Endothelial cell of umbilical vein (primary cell): ENCODE results near the gene AFAP1L2. TPM values are rescaled to one million over a fixed set of nuclear protein-coding genes. Genes with fewer than 3 reads are reported as not detected.

Experiments
- BruUV-seq: library from RNA; stranded (reverse); fragments of 400-500 nt; replicated peaks from 2 replicates; lab custom pipeline; 2021; lab: Mats Ljungman, UMichigan
- CTCF ChIA-PET: fragments of 300-600, 350-600 bp; sonication (Branson Sonifier 250); formaldehyde crosslinking; loops from one replicate; lab custom pipeline; 2021; ENCODE audit warnings: antibody characterized with exemption, inconsistent platforms; lab: Charles Lee
- POLR2A ChIA-PET: fragments of 300-600, 350-600 bp; sonication (Branson Sonifier 250); formaldehyde crosslinking; loops from one replicate; lab custom pipeline; 2021; ENCODE audit warnings: antibody characterized with exemption, inconsistent platforms; lab: Charles Lee
- DNase-seq: peaks from one replicate; pipeline ENCODE4 v3.0.0-alpha.2; 2011; ENCODE audit warnings: low read depth, low spot score
- FAIRE-seq: peaks from 2 replicates; lab custom pipeline; 2011; peaks lifted over from hg19 to GRCh38; lab: Jason Lieb, UNC
- H2AFZ ChIP-seq: 2 replicates; pipeline ENCODE4 v1.6.0; 2012; ENCODE audit warnings: low read depth, low read length, control low read depth, inconsistent platforms
- H3K27ac ChIP-seq: 2 replicates; pipeline ENCODE4 v1.5.1; 2011; ENCODE audit warnings: low read depth, mild to moderate bottlenecking, control low read depth, low read length, moderate library complexity; ENCODE audit not compliant: insufficient read depth
- H3K27me3 ChIP-seq, 2 experiments: 2 replicates each; pipeline versions ENCODE4 v1.6.0 to v1.6.1; 2011; ENCODE audit warnings: low read length in 2 of 2, mixed read lengths in 1 of 2; ENCODE audit not compliant: control insufficient read depth in 2 of 2, insufficient read depth in 2 of 2
- H3K36me3 ChIP-seq, 2 experiments: 2 replicates in 1 of 2; 3 replicates in 1 of 2; pipeline ENCODE4 v1.5.1; 2011; ENCODE audit warnings: low read length in 2 of 2, mild to moderate bottlenecking in 1 of 2, moderate library complexity in 1 of 2; ENCODE audit not compliant: control insufficient read depth in 2 of 2, insufficient read depth in 2 of 2; ENCODE audit errors: extremely low read depth in 1 of 2
- H3K4me1 ChIP-seq: 3 replicates; pipeline ENCODE4 v1.5.1; 2011; ENCODE audit warnings: mild to moderate bottlenecking, low read length; ENCODE audit not compliant: control insufficient read depth, insufficient read depth; ENCODE audit errors: extremely low read depth
- H3K4me2 ChIP-seq: 2 replicates; pipeline ENCODE4 v1.6.1; 2011; ENCODE audit warnings: low read length, control low read depth, mixed read lengths; ENCODE audit not compliant: insufficient read depth
- H3K4me3 ChIP-seq, 3 experiments: fragments of 200-600 bp in 1 of 3; sonication (generic), shearing (Covaris generic) in 1 of 3; replicated peaks in 1 of 3; 2 replicates each; pipeline ENCODE4 v1.5.1; 2011 to 2016; ENCODE audit warnings: control low read depth in 3 of 3, low read length in 3 of 3, mild to moderate bottlenecking in 2 of 3, inconsistent platforms in 1 of 3, low read depth in 1 of 3, moderate library complexity in 1 of 3; ENCODE audit not compliant: insufficient read depth in 1 of 3
- H3K79me2 ChIP-seq: 2 replicates; pipeline ENCODE4 v1.6.0; 2012; ENCODE audit warnings: low read length, inconsistent platforms; ENCODE audit not compliant: control insufficient read depth, insufficient read depth
- H3K9ac ChIP-seq: replicated peaks from 2 replicates; pipeline ENCODE3; 2011; ENCODE audit warnings: low read length, control low read depth; ENCODE audit not compliant: insufficient read depth; ENCODE audit errors: extremely low read depth
- H3K9me1 ChIP-seq: replicated peaks from 3 replicates; pipeline ENCODE4 v1.6.0; 2011; ENCODE audit warnings: mild to moderate bottlenecking, low read length; ENCODE audit not compliant: control insufficient read depth, insufficient read depth; ENCODE audit errors: extremely low read depth
- H3K9me3 ChIP-seq: replicated peaks from 2 replicates; pipeline ENCODE4 v1.5.1; 2012; ENCODE audit warnings: low read length, inconsistent platforms; ENCODE audit not compliant: control insufficient read depth, insufficient read depth
- H4K20me1 ChIP-seq: replicated peaks from 2 replicates; pipeline ENCODE3; 2011; ENCODE audit warnings: mild to moderate bottlenecking, low read length; ENCODE audit not compliant: control insufficient read depth, insufficient read depth; ENCODE audit errors: extremely low read depth
- EZH2 ChIP-seq: IDR thresholded peaks from 2 replicates; pipeline ENCODE4 v1.6.1; 2012; ENCODE audit warnings: borderline replicate concordance, low read depth, mild to moderate bottlenecking, moderate library complexity, low read length, inconsistent platforms; ENCODE audit not compliant: severe bottlenecking
- FOS ChIP-seq: IDR thresholded peaks from 2 replicates; pipeline ENCODE4 v1.6.1; 2011; ENCODE audit warnings: mild to moderate bottlenecking, low read length, moderate library complexity, borderline replicate concordance; ENCODE audit not compliant: insufficient read depth
- GATA2 ChIP-seq: IDR thresholded peaks from 2 replicates; pipeline ENCODE4 v1.7.0; 2011; ENCODE audit warnings: low read depth, mild to moderate bottlenecking, moderate library complexity, mixed read lengths, low read length; ENCODE audit not compliant: insufficient read length, insufficient read depth
- JUN ChIP-seq: IDR thresholded peaks from 2 replicates; pipeline ENCODE4 v1.6.1; 2011; ENCODE audit warnings: borderline replicate concordance, low read depth; ENCODE audit not compliant: insufficient read length, insufficient read depth
- MYC ChIP-seq: IDR thresholded peaks from one replicate; pipeline ENCODE4 v1.6.1; 2011; ENCODE audit warnings: mild to moderate bottlenecking, low read depth, low read length
- POLR2A ChIP-seq: IDR thresholded peaks from 2 replicates; pipeline ENCODE4 v1.6.1; 2012; ENCODE audit warnings: low read depth, mild to moderate bottlenecking, control low read depth, low read length
- POLR2AphosphoS5 ChIP-seq: IDR thresholded peaks from 2 replicates; pipeline ENCODE4 v1.6.1; 2012; ENCODE audit warnings: low read depth, mild to moderate bottlenecking, control low read depth, low read length, moderate library complexity; ENCODE audit not compliant: insufficient read depth
- dilution Hi-C: fragments of 300-500 bp; cut with MboI; formaldehyde crosslinking; loops from one replicate; pipeline ENCODE4 v1.15.0; 2019; ENCODE audit warnings: low sequenced_read_pairs; ENCODE audit not compliant: extremely low pct_ligation_motif_present
- intact Hi-C: fragments of 100-400 bp; cut with micrococcal nuclease; formaldehyde crosslinking; loops from one replicate; pipeline ENCODE4 v1.10.0; 2022
- polyA plus RNA-seq, 4 experiments: library from polyadenylated mRNA; depleted of rRNA in 3 of 4; stranded (reverse) in 3 of 4; unstranded in 1 of 4; fragments of >200 nt; gene quantifications; 2 replicates each; pipeline versions ENCODE4 v1.2.1 to v1.2.3, GENCODE V29; 2011 to 2012; ENCODE audit warnings: missing spikeins in 1 of 4
- total RNA-seq: library from RNA; stranded (reverse); gene quantifications from 2 replicates; pipeline ENCODE4 v1.2.3, GENCODE V29; 2021
- TF ChIP-seq, protein P1 (sequence below): IDR thresholded peaks from 2 replicates; pipeline ENCODE4 v1.6.1; 2011; ENCODE audit not compliant: insufficient read depth, insufficient read length
- TF ChIP-seq, protein P2 (sequence below), 2 donors: IDR thresholded peaks; 1 replicate in 1 of 2; 2 replicates in 1 of 2; pipeline ENCODE4 v1.5.1; 2011; ENCODE audit warnings: low read length in 2 of 2, mild to moderate bottlenecking in 2 of 2, moderate library complexity in 2 of 2, control low read depth in 1 of 2, inconsistent platforms in 1 of 2, low read depth in 1 of 2; ENCODE audit not compliant: insufficient read depth in 1 of 2; ENCODE audit errors: extremely low read depth in 1 of 2

AFAP1L2 gene
- total and polyA plus RNA-seq, 2 donors (not counting 3 experiments of a cell fraction or from before 2014, with no cell fraction given), result 0.90 to 4.1 TPM

DNA sequence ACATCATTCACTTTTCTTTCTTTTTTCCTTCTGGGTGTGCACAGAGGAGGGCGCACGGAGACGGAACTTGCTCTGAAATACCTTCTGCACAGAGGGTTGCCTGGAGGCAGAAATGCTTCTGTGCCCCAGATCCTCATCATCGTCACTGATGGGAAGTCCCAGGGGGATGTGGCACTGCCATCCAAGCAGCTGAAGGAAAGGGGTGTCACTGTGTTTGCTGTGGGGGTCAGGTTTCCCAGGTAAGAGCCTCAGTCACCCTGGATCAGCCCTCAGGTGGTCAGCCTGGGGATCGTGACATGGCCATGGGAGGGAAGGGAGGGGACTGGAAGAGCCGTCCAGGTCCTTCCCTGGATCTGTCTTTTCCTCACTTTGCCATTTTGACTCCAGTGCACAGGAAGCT, 131.6 kb downstream of the AFAP1L2 start:
- no peaks in the 10 kb centered on the region for H3K27me3 ChIP-seq
- no peaks in the 10 kb centered on the region for H3K9me3 ChIP-seq
- H3K9ac ChIP-seq, result no peak overlapping the region
- H3K36me3 ChIP-seq, result no peaks in the 10 kb centered on the region
- H3K4me2 ChIP-seq, result no peak overlapping the region
- no peaks in the 10 kb centered on the region for H3K9me1 ChIP-seq
- H3K4me1 ChIP-seq, result peaks cover 7% of the 10 kb centered on the region
- no peak for DNase-seq
- intact Hi-C loops, result no loop called here
- no peaks in the 10 kb centered on the region for H4K20me1 ChIP-seq
- CTCF ChIA-PET, result interaction anchor here (3.3 kb wide), 1 partner anchor 31 kb away, joined by 14 read pairs; no protein-coding TSS in a partner anchor
- no peaks in the 10 kb centered on the region for H3K79me2 ChIP-seq
- no peak overlapping the region for H3K27ac ChIP-seq
- BruUV-seq, result no TSS peak
- no peak overlapping the region for H3K4me3 ChIP-seq
- dilution Hi-C loops, result no loop called here
- no peak overlapping the region for H2AFZ ChIP-seq
- TF ChIP-seq FOS (no peak), MYC (no peak), EZH2 (no peak), JUN (no peak), GATA2 (no peak), POLR2A (no peak), POLR2AphosphoS5 (no peak)
- TF ChIP-seq, protein P1, sequence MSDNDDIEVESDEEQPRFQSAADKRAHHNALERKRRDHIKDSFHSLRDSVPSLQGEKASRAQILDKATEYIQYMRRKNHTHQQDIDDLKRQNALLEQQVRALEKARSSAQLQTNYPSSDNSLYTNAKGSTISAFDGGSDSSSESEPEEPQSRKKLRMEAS, result no peak
- TF ChIP-seq, protein P2, sequence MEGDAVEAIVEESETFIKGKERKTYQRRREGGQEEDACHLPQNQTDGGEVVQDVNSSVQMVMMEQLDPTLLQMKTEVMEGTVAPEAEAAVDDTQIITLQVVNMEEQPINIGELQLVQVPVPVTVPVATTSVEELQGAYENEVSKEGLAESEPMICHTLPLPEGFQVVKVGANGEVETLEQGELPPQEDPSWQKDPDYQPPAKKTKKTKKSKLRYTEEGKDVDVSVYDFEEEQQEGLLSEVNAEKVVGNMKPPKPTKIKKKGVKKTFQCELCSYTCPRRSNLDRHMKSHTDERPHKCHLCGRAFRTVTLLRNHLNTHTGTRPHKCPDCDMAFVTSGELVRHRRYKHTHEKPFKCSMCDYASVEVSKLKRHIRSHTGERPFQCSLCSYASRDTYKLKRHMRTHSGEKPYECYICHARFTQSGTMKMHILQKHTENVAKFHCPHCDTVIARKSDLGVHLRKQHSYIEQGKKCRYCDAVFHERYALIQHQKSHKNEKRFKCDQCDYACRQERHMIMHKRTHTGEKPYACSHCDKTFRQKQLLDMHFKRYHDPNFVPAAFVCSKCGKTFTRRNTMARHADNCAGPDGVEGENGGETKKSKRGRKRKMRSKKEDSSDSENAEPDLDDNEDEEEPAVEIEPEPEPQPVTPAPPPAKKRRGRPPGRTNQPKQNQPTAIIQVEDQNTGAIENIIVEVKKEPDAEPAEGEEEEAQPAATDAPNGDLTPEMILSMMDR (IDR thresholded peaks at IDR 0.05; ENCODE audit: extremely low read depth in 1 of 2, insufficient read depth in 1 of 2, low read depth in 1 of 2, low read length in 2 of 2), result no peak
- POLR2A ChIA-PET, result no interaction called here
- no peak for FAIRE-seq
